Measurements from ENCODE around the gene VAV3.
"Not testable (repeated sequence)": the region's sequence is repeated elsewhere in the genome, so short reads cannot be mapped to it uniquely, and the experiment has no call there.

- not testable (repeated sequence) for TF ChIP-seq CTCF, POLR2A, EP300 (IDR thresholded peaks at IDR 0.05)
These were observed 244.8 kb downstream of the VAV3 start for GRCh38 chr1:107720210-107720609.
